T-helper 2 cell treated with Interferon-gamma antibody and Interleukin-4, amounts not matched to agents 5 μg/mL and 100 μg/mL, for 36 hours (primary cell): ENCODE measurements around the gene RBBP8NL.

ENCODE experiments used
- DNase-seq: peaks from one replicate; pipeline ENCODE4 v3.0.0; 2021; ENCODE audit warnings: low spot score
- H3K27ac Mint-ChIP-seq: one replicate; pipeline ENCODE4 v1.8.0; 2021; ENCODE audit warnings: mild to moderate bottlenecking, mixed read lengths
- H3K27me3 Mint-ChIP-seq: one replicate; pipeline ENCODE4 v1.8.0; 2021; ENCODE audit warnings: low read depth, mixed read lengths
- H3K36me3 Mint-ChIP-seq: one replicate; pipeline ENCODE4 v1.8.0; 2021; ENCODE audit warnings: low read depth, mixed read lengths
- H3K4me1 Mint-ChIP-seq: one replicate; pipeline ENCODE4 v1.8.0; 2021; ENCODE audit warnings: low read depth, mixed read lengths
- H3K4me3 Mint-ChIP-seq: one replicate; pipeline ENCODE4 v1.8.0; 2022; ENCODE audit warnings: mild to moderate bottlenecking, moderate library complexity, mixed read lengths
- H3K9me3 Mint-ChIP-seq: one replicate; pipeline ENCODE4 v1.8.0; 2021; ENCODE audit warnings: mixed read lengths

The RBBP8NL gene

GRCh38 chr20:62371588-62372041, 55.7 kb downstream of the RBBP8NL start:
- peaks cover 18% of the 10 kb centered on the region for H3K27me3 Mint-ChIP-seq
- H3K36me3 Mint-ChIP-seq = no peaks in the 10 kb centered on the region
- no peak overlapping the region for H3K27ac Mint-ChIP-seq
- peaks cover 1% of the 10 kb centered on the region for H3K4me1 Mint-ChIP-seq
- H3K4me3 Mint-ChIP-seq = no peak overlapping the region
- DNase-seq = no peak
- no peaks in the 10 kb centered on the region for H3K9me3 Mint-ChIP-seq

GRCh38 chr20:62370807-62371587, 56.3 kb downstream of the RBBP8NL start:
- Mint-ChIP-seq H3K27me3 (peaks cover 19% of the 10 kb centered on the region), H3K9me3 (no peaks in the 10 kb centered on the region), H3K27ac (no peak overlapping the region), H3K4me1 (peaks cover 1% of the 10 kb centered on the region), H3K4me3 (no peak overlapping the region), H3K36me3 (no peaks in the 10 kb centered on the region)
- no peak for DNase-seq

- DNase-seq = peak; percentile 57
- no peaks in the 10 kb centered on the region for H3K36me3 Mint-ChIP-seq
- H3K4me1 Mint-ChIP-seq = peaks cover 1% of the 10 kb centered on the region
- peaks cover 22% of the 10 kb centered on the region for H3K27me3 Mint-ChIP-seq
- no peak overlapping the region for H3K27ac Mint-ChIP-seq
- H3K4me3 Mint-ChIP-seq = no peak overlapping the region
- no peaks in the 10 kb centered on the region for H3K9me3 Mint-ChIP-seq
These were observed 57.1 kb downstream of the RBBP8NL start for GRCh38 chr20:62370115-62370806.

GRCh38 chr20:62369815-62370114, 57.6 kb downstream of the RBBP8NL start:
- no peaks in the 10 kb centered on the region for H3K9me3 Mint-ChIP-seq
- no peaks in the 10 kb centered on the region for H3K36me3 Mint-ChIP-seq
- no peak overlapping the region for H3K27ac Mint-ChIP-seq
- H3K27me3 Mint-ChIP-seq = peaks cover 27% of the 10 kb centered on the region
- peaks cover 1% of the 10 kb centered on the region for H3K4me1 Mint-ChIP-seq
- no peak overlapping the region for H3K4me3 Mint-ChIP-seq
- no peak for DNase-seq

GRCh38 chr20:62368976-62369814, 58.1 kb downstream of the RBBP8NL start:
- Mint-ChIP-seq H3K9me3 (no peaks in the 10 kb centered on the region), H3K4me3 (no peak overlapping the region), H3K27me3 (peaks cover 29% of the 10 kb centered on the region), H3K4me1 (peaks cover 1% of the 10 kb centered on the region), H3K27ac (no peak overlapping the region), H3K36me3 (no peaks in the 10 kb centered on the region)
- DNase-seq = no peak

GRCh38 chr20:62368392-62368975, 58.9 kb downstream of the RBBP8NL start:
- H3K27me3 Mint-ChIP-seq = peaks cover 29% of the 10 kb centered on the region
- no peak for DNase-seq
- no peak overlapping the region for H3K4me3 Mint-ChIP-seq
- no peak overlapping the region for H3K27ac Mint-ChIP-seq
- no peaks in the 10 kb centered on the region for H3K36me3 Mint-ChIP-seq
- peaks cover 1% of the 10 kb centered on the region for H3K4me1 Mint-ChIP-seq
- no peaks in the 10 kb centered on the region for H3K9me3 Mint-ChIP-seq

GRCh38 chr20:62367633-62368391, 59.5 kb downstream of the RBBP8NL start:
- H3K4me3 Mint-ChIP-seq = peak overlapping the region; percentile 62
- no peaks in the 10 kb centered on the region for H3K9me3 Mint-ChIP-seq
- DNase-seq = no peak
- H3K36me3 Mint-ChIP-seq = no peaks in the 10 kb centered on the region
- H3K27ac Mint-ChIP-seq = no peak overlapping the region
- H3K4me1 Mint-ChIP-seq = peaks cover under 1% of the 10 kb centered on the region
- peaks cover 27% of the 10 kb centered on the region for H3K27me3 Mint-ChIP-seq

- Mint-ChIP-seq H3K27ac (no peak within 1 kb of the TSS), H3K36me3 (no peaks in the 10 kb centered on the region), H3K27me3 (peaks cover 26% of the 10 kb centered on the region), H3K4me3 (peak within 1 kb of the TSS; percentile 62), H3K4me1 (no peaks in the 10 kb centered on the region), H3K9me3 (no peaks in the 10 kb centered on the region)
- DNase-seq = no peak
These were observed 60.2 kb downstream of the RBBP8NL start, which contains the start of gene LAMA5 for GRCh38 chr20:62367136-62367632. LAMA5 (minus strand) TSS chr20:62367312; CDS start chr20:62367245, 67 bp downstream.

- Mint-ChIP-seq H3K4me3 (no peak overlapping the region), H3K9me3 (no peaks in the 10 kb centered on the region), H3K27me3 (peaks cover 26% of the 10 kb centered on the region), H3K27ac (no peak overlapping the region), H3K36me3 (no peaks in the 10 kb centered on the region), H3K4me1 (no peaks in the 10 kb centered on the region)
- no peak for DNase-seq
These were observed 60.8 kb downstream of the RBBP8NL start for GRCh38 chr20:62366370-62367135.

GRCh38 chr20:62365814-62366369, 61.4 kb downstream of the RBBP8NL start:
- H3K27ac Mint-ChIP-seq = no peak overlapping the region
- H3K9me3 Mint-ChIP-seq = no peaks in the 10 kb centered on the region
- peaks cover 26% of the 10 kb centered on the region for H3K27me3 Mint-ChIP-seq
- no peaks in the 10 kb centered on the region for H3K36me3 Mint-ChIP-seq
- H3K4me1 Mint-ChIP-seq = no peaks in the 10 kb centered on the region
- H3K4me3 Mint-ChIP-seq = no peak overlapping the region
- DNase-seq = no peak

GRCh38 chr20:62364911-62365736, 62.2 kb downstream of the RBBP8NL start:
- no peak for DNase-seq
- H3K4me1 Mint-ChIP-seq = no peaks in the 10 kb centered on the region
- no peaks in the 10 kb centered on the region for H3K9me3 Mint-ChIP-seq
- H3K4me3 Mint-ChIP-seq = no peak overlapping the region
- H3K36me3 Mint-ChIP-seq = no peaks in the 10 kb centered on the region
- no peak overlapping the region for H3K27ac Mint-ChIP-seq
- H3K27me3 Mint-ChIP-seq = peaks cover 26% of the 10 kb centered on the region
